GM19023 (cell line): ENCODE data around the gene NME7.
"Not testable (repeated sequence)": the region's sequence is repeated elsewhere in the genome, so short reads cannot be mapped to it uniquely, and the experiment has no call there.

ENCODE experiments used
- ATAC-seq: cut with Tn5 transposase; IDR thresholded peaks from one replicate; pipeline ENCODE4 v1.9.1; 2021; ENCODE audit warnings: mild to moderate bottlenecking, moderate library complexity; ENCODE audit not compliant: unreplicated experiment

NME7 gene

GRCh38 chr1:169240449-169241232 lies 127.0 kb downstream of the NME7 start:
- no peak for ATAC-seq

- ATAC-seq, result no peak
Observed at GRCh38 chr1:169236880-169237279, 130.7 kb downstream of the NME7 start.

- ATAC-seq, result no peak
Observed at GRCh38 chr1:169236143-169236542, 131.5 kb downstream of the NME7 start.

GRCh38 chr1:169235568-169235967 lies 132.0 kb downstream of the NME7 start:
- ATAC-seq, result no peak

GRCh38 chr1:169234780-169235179 lies 132.8 kb downstream of the NME7 start:
- ATAC-seq, result no peak

- ATAC-seq, result no peak
Observed at GRCh38 chr1:169217636-169218035, 150.0 kb downstream of the NME7 start.

- no peak for ATAC-seq
Observed at GRCh38 chr1:169214598-169214997, 153.0 kb downstream of the NME7 start.

- no peak for ATAC-seq
Observed at GRCh38 chr1:169212088-169212487, 155.5 kb downstream of the NME7 start.

GRCh38 chr1:169207797-169208520 lies 159.6 kb downstream of the NME7 start:
- no peak for ATAC-seq

- ATAC-seq, result no peak
Observed at GRCh38 chr1:169204157-169204556, 163.4 kb downstream of the NME7 start.

GRCh38 chr1:169202791-169203665 lies 164.6 kb downstream of the NME7 start:
- no peak for ATAC-seq

- ATAC-seq, result no peak
Observed at GRCh38 chr1:169201084-169201619, 166.4 kb downstream of the NME7 start.

GRCh38 chr1:169200319-169200718 lies 167.3 kb downstream of the NME7 start:
- ATAC-seq, result no peak

GRCh38 chr1:169196581-169196980 lies 171.0 kb downstream of the NME7 start:
- no peak for ATAC-seq

GRCh38 chr1:169196161-169196560 lies 171.4 kb downstream of the NME7 start:
- ATAC-seq, result no peak

- ATAC-seq, result no peak
Observed at GRCh38 chr1:169193191-169193850, 174.3 kb downstream of the NME7 start.

- no peak for ATAC-seq
Observed at GRCh38 chr1:169186106-169186505, 181.5 kb downstream of the NME7 start.

GRCh38 chr1:169184812-169185211 lies 182.8 kb downstream of the NME7 start:
- no peak for ATAC-seq

- ATAC-seq, result no peak
Observed at GRCh38 chr1:169180174-169180573, 187.4 kb downstream of the NME7 start.

- not testable (repeated sequence) for ATAC-seq
Observed at GRCh38 chr1:169179431-169179830, 188.2 kb downstream of the NME7 start.

GRCh38 chr1:169175461-169175860 lies 192.1 kb downstream of the NME7 start:
- ATAC-seq, result no peak
